Heart right ventricle (tissue), 16 donors: ENCODE results near the gene MGAT5B. TPM values are rescaled to one million over a fixed set of nuclear protein-coding genes. Genes with fewer than 3 reads are reported as not detected.

Experiments
- ATAC-seq, 8 donors: fragments of 200-7000 bp; cut with Tn5 transposase; one replicate each; pipeline ENCODE4 v1.9.1; 2020; ENCODE audit warnings: mild to moderate bottlenecking in 8 of 8, moderate library complexity in 8 of 8, moderate number of reproducible peaks in 1 of 8
- DNase-seq, 2 donors: peaks; one replicate each; pipeline ENCODE4 v3.0.0-alpha.2; 2020
- H3K27ac ChIP-seq, 10 donors: fragments of 200-600 bp; sonication (generic) in 2 of 10; one replicate each; pipeline versions ENCODE4 v1.5.0 to v1.8.0; 2020 to 2022; ENCODE audit warnings: mild to moderate bottlenecking in 3 of 10
- H3K27me3 ChIP-seq, 7 donors: fragments of 200-600 bp; one replicate each; pipeline ENCODE4 v1.8.0; 2021 to 2022; ENCODE audit warnings: mild to moderate bottlenecking in 2 of 7
- H3K36me3 ChIP-seq, 9 donors: fragments of 200-600 bp; sonication (generic) in 1 of 9; one replicate each; pipeline versions ENCODE4 v1.5.0 to v1.8.0; 2020 to 2022; ENCODE audit warnings: mild to moderate bottlenecking in 2 of 9
- H3K4me1 ChIP-seq, 9 donors: fragments of 200-600 bp; sonication (generic) in 1 of 9; one replicate each; pipeline versions ENCODE4 v1.5.0 to v1.8.0; 2020 to 2022; ENCODE audit warnings: mild to moderate bottlenecking in 4 of 9
- H3K4me3 ChIP-seq, 10 donors: fragments of 200-600 bp; sonication (generic) in 2 of 10; one replicate each; pipeline versions ENCODE4 v1.5.0 to v1.8.0; 2020 to 2022; ENCODE audit warnings: mild to moderate bottlenecking in 7 of 10, moderate library complexity in 2 of 10
- H3K9me3 ChIP-seq, 11 donors: fragments of 200-600 bp in 10 of 11; sonication (generic) in 2 of 11; one replicate each; pipeline versions ENCODE4 v1.5.0 to v1.8.0; 2013 to 2022; ENCODE audit warnings: mild to moderate bottlenecking in 2 of 11, control low read depth in 1 of 11, moderate library complexity in 1 of 11
- CTCF ChIP-seq, 9 donors: fragments of 200-600 bp; sonication (generic) in 2 of 9; IDR thresholded peaks; one replicate each; pipeline versions ENCODE4 v1.5.0 to v1.8.0; 2021 to 2022; ENCODE audit warnings: antibody characterized with exemption in 9 of 9, mild to moderate bottlenecking in 5 of 9, moderate library complexity in 1 of 9
- WGBS, 2 donors: extraction: QIAGEN DNeasy Blood & Tissue Kit; methylation state at CpG; one replicate each; pipeline ENCODE4 v1.1.7; 2013; ENCODE audit warnings: inconsistent platforms in 1 of 2; 5-methylcytosine and 5-hydroxymethylcytosine counted together
- intact Hi-C, 10 donors: fragments of 100-400 bp; cut with DNase I; formaldehyde crosslinking; loops; one replicate each; pipeline versions ENCODE4 v1.11.1 to v1.14.2; 2022
- polyA plus RNA-seq, 2 donors: library from polyadenylated mRNA; stranded (reverse); fragments of 200-250 nt; gene quantifications; one replicate each; pipeline ENCODE4 v1.2.3, GENCODE V29; 2013
- total RNA-seq, 10 donors: library from RNA; stranded (reverse); fragmentation: NEBNext Ultra II Directional in 3 of 10; extraction: Animal tissue kit (Norgen Biotek cat#: 25700) in 3 of 10; gene quantifications; one replicate each; pipeline versions ENCODE4 v1.2.1 to v1.2.4, GENCODE V29; 2021 to 2023
- donor health status: Arrhythmogenic right ventricular cardiomyopathy.
- donor health status: ischemic (EF 13 %, LVEDD 7.1; RV severe dilation, severe dysfunction).
- donor health status: healthy with polysubstance abuse.
- donor health status: DM: no; HTN: yes; CAD: no.
- donor health status: DM: no; HTN: no; CAD: no.
- donor health status: ischemic (EF 25% LVEDD 6.9; RV normal size, moderate dysfunction).
- donor health status: ischemic (EF 25% LVEDD 5.7; RV mildly dilated, moderate dysfunction).
- donor health status: healthy.
- donor health status: DM: yes; HTN: yes; CAD: no.
- donor health status: Ischemic cardiomyopathy.
- donor health status: ischemic (EF 35%, LVEDD 5.7; RV mildly dilated, moderate dysfunction).
- donor health status: nonischemic (EF 11% LVEDD 7.7; RV severe dilation, severe dysfunction).
- donor health status: DM: yes; HTN: yes; CAD: no.
- donor health status: PGD.
- donor health status: ischemic (EF 29% LVEDD 5.4; RV normal size, mild dysfunction).
- donor health status: nonischemic (EF 23%, LVEDD 6.1; RV moderate dilation, normal function).

MGAT5B gene
- total and polyA plus RNA-seq, 12 donors: 0.09 to 0.29 (median 0.13) TPM; not detected in 8

- TF ChIP-seq CTCF (IDR thresholded peaks at IDR 0.05): no peak
- Histone ChIP-seq H3K4me1 (no peaks in the 10 kb centered on the region), H3K36me3 (no peaks in the 10 kb centered on the region), H3K9me3 (peaks cover 0 to 11% (median 0%) of the 10 kb centered on the region in 11 donors), H3K4me3 (no peak overlapping the region), H3K27me3 (peaks cover 0 to 42% (median 26%) of the 10 kb centered on the region in 7 donors), H3K27ac (no peak overlapping the region)
- WGBS, 2 donors: 85 to 86% methylated on average over 14 of the region's 14 CpGs
- ATAC-seq (no peak), DNase-seq (no peak)
- intact Hi-C loops: loop anchor here in 1 of 10 donors (10.0 kb wide), 1 partner anchor 366 kb away; no protein-coding TSS in a partner anchor
Observed at GRCh38 chr17:76879254-76879653, 11.1 kb downstream of the MGAT5B start.

- TF ChIP-seq CTCF (IDR thresholded peaks at IDR 0.05): no peak
- H3K27ac ChIP-seq: no peak overlapping the region
- intact Hi-C loops: loop anchor here in 1 of 10 donors (10.0 kb wide), 1 partner anchor 365 kb away; no protein-coding TSS in a partner anchor
- WGBS, 2 donors: 55 to 61% methylated on average over 10 of the region's 10 CpGs
- ATAC-seq (no peak), DNase-seq (no peak)
- peaks cover 0 to 9% (median 0%) of the 10 kb centered on the region in 11 donors for H3K9me3 ChIP-seq
- no peaks in the 10 kb centered on the region for H3K4me1 ChIP-seq
- no peaks in the 10 kb centered on the region for H3K36me3 ChIP-seq
- H3K4me3 ChIP-seq: no peak overlapping the region
- peaks cover 0 to 43% (median 26%) of the 10 kb centered on the region in 7 donors for H3K27me3 ChIP-seq
Observed at GRCh38 chr17:76879691-76880090, 11.5 kb downstream of the MGAT5B start.

GRCh38 chr17:76880268-76880667 is 12.1 kb downstream of the MGAT5B start:
- no peak overlapping the region for H3K27ac ChIP-seq
- no peaks in the 10 kb centered on the region for H3K36me3 ChIP-seq
- ATAC-seq (no peak), DNase-seq (no peak)
- WGBS, 2 donors: 25 to 38% methylated on average over 10 of the region's 10 CpGs
- no peak for TF ChIP-seq CTCF (IDR thresholded peaks at IDR 0.05)
- no peak overlapping the region for H3K4me3 ChIP-seq
- no peaks in the 10 kb centered on the region for H3K4me1 ChIP-seq
- intact Hi-C loops: no loop called here
- peaks cover 0 to 3% (median 0%) of the 10 kb centered on the region in 11 donors for H3K9me3 ChIP-seq
- peaks cover 0 to 48% (median 25%) of the 10 kb centered on the region in 7 donors for H3K27me3 ChIP-seq

GRCh38 chr17:76880971-76881370 is 12.8 kb downstream of the MGAT5B start:
- H3K27me3 ChIP-seq: peaks cover 0 to 52% (median 25%) of the 10 kb centered on the region in 7 donors
- no peak for DNase-seq
- intact Hi-C loops: no loop called here

More at GRCh38 chr17:76880971-76881370, 12.8 kb downstream of the MGAT5B start:
- no peak for ATAC-seq
- TF ChIP-seq CTCF (IDR thresholded peaks at IDR 0.05): no peak
- Histone ChIP-seq H3K4me1 (no peaks in the 10 kb centered on the region), H3K9me3 (no peaks in the 10 kb centered on the region), H3K36me3 (no peaks in the 10 kb centered on the region), H3K4me3 (no peak overlapping the region), H3K27ac (no peak overlapping the region)
- WGBS, 2 donors: 78 to 80% methylated on average over 12 of the region's 12 CpGs
